SK-N-SH (cell line): ENCODE results near the gene ILK. TPM values are rescaled to one million over a fixed set of nuclear protein-coding genes. Genes with fewer than 3 reads are reported as not detected.

ENCODE experiments used
- CTCF ChIA-PET: fragments of 300-600, 350-600 bp; formaldehyde crosslinking; extraction: SDS; loops from one replicate; lab custom pipeline; 2021; lab: Yijun Ruan, JAX
- POLR2A ChIA-PET: fragments of 350-600 bp; sonication (Branson Sonifier 250); formaldehyde crosslinking; extraction: SDS; loops from one replicate; lab custom pipeline; 2020; ENCODE audit warnings: antibody characterized with exemption, inconsistent platforms; lab: Yijun Ruan, JAX
- DNase-seq: peaks from one replicate; pipeline ENCODE4 v3.0.0; 2012
- H2AFZ ChIP-seq: fragments of 200-600 bp; sonication (generic); 2 replicates; pipeline ENCODE4 v1.8.1; 2016; ENCODE audit warnings: antibody characterized with exemption, mild to moderate bottlenecking, low read depth
- H3F3A ChIP-seq: fragments of 200-600 bp; sonication (generic); replicated peaks from 2 replicates; pipeline ENCODE3; 2016; ENCODE audit warnings: antibody characterized with exemption, mild to moderate bottlenecking; ENCODE audit not compliant: insufficient read depth
- H3K27ac ChIP-seq, 2 experiments: fragments of 200-500 bp in 1 of 2; fragments of 200-600 bp in 1 of 2; sonication (Bioruptor generic) in 1 of 2; sonication (generic), shearing (Covaris generic) in 1 of 2; 2 replicates each; pipeline versions ENCODE4 v1.5.1 to v1.6.1; 2014 to 2016; ENCODE audit warnings: low read depth in 2 of 2, inconsistent platforms in 1 of 2, low read length in 1 of 2, mild to moderate bottlenecking in 1 of 2, mixed read lengths in 1 of 2
- H3K27me3 ChIP-seq: fragments of 200-600 bp; sonication (generic), shearing (Covaris generic); 2 replicates; pipeline ENCODE4 v1.6.1; 2016; ENCODE audit warnings: mixed run types; ENCODE audit not compliant: insufficient read depth
- H3K36me3 ChIP-seq, 2 experiments: fragments of 200-500 bp in 1 of 2; fragments of 200-600 bp in 1 of 2; sonication (Bioruptor generic) in 1 of 2; sonication (generic) in 1 of 2; replicated peaks in 1 of 2; 2 replicates each; pipeline versions ENCODE3 to v1.5.1; 2014 to 2016; ENCODE audit warnings: low read length in 1 of 2, mild to moderate bottlenecking in 1 of 2; ENCODE audit not compliant: insufficient read depth in 2 of 2, control insufficient read depth in 1 of 2
- H3K4me1 ChIP-seq, 2 experiments: fragments of 200-500 bp in 1 of 2; fragments of 200-600 bp in 1 of 2; sonication (Bioruptor generic) in 1 of 2; sonication (generic), shearing (Covaris generic) in 1 of 2; 2 replicates each; pipeline versions ENCODE4 v1.5.1 to v1.6.1; 2014 to 2016; ENCODE audit warnings: low read depth in 1 of 2, low read length in 1 of 2, mixed run types in 1 of 2; ENCODE audit not compliant: insufficient read depth in 2 of 2, control insufficient read depth in 1 of 2
- H3K4me2 ChIP-seq: fragments of 200-600 bp; sonication (generic), shearing (Covaris generic); 2 replicates; pipeline ENCODE4 v1.6.1; 2017; ENCODE audit warnings: mixed run types
- H3K4me3 ChIP-seq, 2 experiments: fragments of 200-500 bp in 1 of 2; fragments of 200-600 bp in 1 of 2; sonication (Bioruptor generic) in 1 of 2; sonication (generic), shearing (Covaris generic) in 1 of 2; 2 replicates each; pipeline versions ENCODE4 v1.5.1 to v1.8.1; 2014 to 2016; ENCODE audit warnings: low read depth in 2 of 2, inconsistent platforms in 1 of 2, low read length in 1 of 2, mild to moderate bottlenecking in 1 of 2, mixed read lengths in 1 of 2, moderate library complexity in 1 of 2
- H3K79me2 ChIP-seq: fragments of 200-600 bp; sonication (generic); 2 replicates; pipeline ENCODE4 v1.8.1; 2017; ENCODE audit warnings: mild to moderate bottlenecking; ENCODE audit not compliant: insufficient read depth
- H3K9ac ChIP-seq: fragments of 200-600 bp; sonication (generic); 2 replicates; pipeline ENCODE4 v1.6.1; 2017; ENCODE audit warnings: mixed run types
- H3K9me2 ChIP-seq: fragments of 200-600 bp; sonication (generic); 2 replicates; pipeline ENCODE4 v1.6.1; 2017; ENCODE audit warnings: mixed run types
- H3K9me3 ChIP-seq: fragments of 200-600 bp; sonication (generic); 2 replicates; pipeline ENCODE4 v1.6.1; 2017; ENCODE audit warnings: mixed run types, mild to moderate bottlenecking, moderate library complexity
- H4K20me1 ChIP-seq: fragments of 200-600 bp; sonication (generic); 2 replicates; pipeline ENCODE4 v1.6.1; 2017; ENCODE audit warnings: mild to moderate bottlenecking, mixed run types; ENCODE audit not compliant: insufficient read depth
- CHD2 ChIP-seq: fragments of 150-350 bp; IDR thresholded peaks from 2 replicates; pipeline ENCODE4 v1.6.1; 2018; ENCODE audit warnings: low read length; ENCODE audit not compliant: partially characterized antibody
- CTCF ChIP-seq: fragments of 200-600 bp; sonication (generic); IDR thresholded peaks from 2 replicates; pipeline ENCODE4 v1.6.1; 2017; ENCODE audit warnings: antibody characterized with exemption, mild to moderate bottlenecking, moderate library complexity
- FOSL2 ChIP-seq: IDR thresholded peaks from 2 replicates; pipeline ENCODE4 v1.4.0; 2012; ENCODE audit warnings: low read depth, mild to moderate bottlenecking, moderate library complexity, borderline replicate concordance
- FOXJ3 ChIP-seq: sonication (generic); formaldehyde crosslinking; IDR thresholded peaks from 2 replicates; pipeline ENCODE4 v1.5.1; 2020; ENCODE audit warnings: mild to moderate bottlenecking, missing genetic modification reagents
- GABPA ChIP-seq: IDR thresholded peaks from 2 replicates; pipeline ENCODE4 v1.4.0; 2012; ENCODE audit warnings: low read depth, mild to moderate bottlenecking
- GATA2 ChIP-seq: sonication (generic); formaldehyde crosslinking; IDR thresholded peaks from 2 replicates; pipeline ENCODE4 v1.5.0; 2020; ENCODE audit warnings: mild to moderate bottlenecking, missing genetic modification reagents
- IRF3 ChIP-seq: fragments of 150-350 bp; IDR thresholded peaks from 2 replicates; pipeline ENCODE4 v1.6.1; 2016; ENCODE audit warnings: mild to moderate bottlenecking, low read depth, low read length
- MAX ChIP-seq: IDR thresholded peaks from 2 replicates; pipeline ENCODE4 v1.4.0; 2012; ENCODE audit warnings: low read depth
- NRF1 ChIP-seq: IDR thresholded peaks from 2 replicates; pipeline ENCODE4 v1.6.1; 2012; ENCODE audit warnings: low read depth, mild to moderate bottlenecking, low read length
- PBX3 ChIP-seq: IDR thresholded peaks from 2 replicates; pipeline ENCODE4; 2012
- POLR2AphosphoS5 ChIP-seq: IDR thresholded peaks from 2 replicates; pipeline ENCODE4 v1.6.1; 2012; ENCODE audit warnings: low read depth, low read length
- REST ChIP-seq: IDR thresholded peaks from 2 replicates; pipeline ENCODE4 v1.6.1; 2012; ENCODE audit warnings: mild to moderate bottlenecking, low read depth, low read length, moderate library complexity
- RFX5 ChIP-seq: IDR thresholded peaks from 2 replicates; pipeline ENCODE4 v1.6.1; 2012; ENCODE audit warnings: mild to moderate bottlenecking, improper control_type of control experiment, low read length
- TCF12 ChIP-seq: IDR thresholded peaks from 2 replicates; pipeline ENCODE4 v1.4.0; 2012
- TEAD4 ChIP-seq: IDR thresholded peaks from 2 replicates; pipeline ENCODE4 v1.4.0; 2012; ENCODE audit warnings: mild to moderate bottlenecking, borderline replicate concordance; ENCODE audit not compliant: insufficient read depth
- USF1 ChIP-seq: IDR thresholded peaks from 2 replicates; pipeline ENCODE4 v1.4.0; 2012; ENCODE audit warnings: low read depth, borderline replicate concordance
- USF2 ChIP-seq: fragments of 150-350 bp; IDR thresholded peaks from 2 replicates; pipeline ENCODE4 v1.6.1; 2017; ENCODE audit warnings: antibody characterized with exemption, low read length, low read depth, borderline replicate concordance
- WGBS: methylation state at CpG from one replicate; pipeline ENCODE4 v1.1.6; 2017; ENCODE audit warnings: low lambda C conversion rate; 5-methylcytosine and 5-hydroxymethylcytosine counted together
- polyA plus RNA-seq, 3 experiments: library from polyadenylated mRNA; depleted of rRNA; stranded (reverse); fragments of >200 nt; gene quantifications; 2 replicates each; pipeline ENCODE4 v1.2.3, GENCODE V29; 2012

ILK gene
- polyA plus RNA-seq, 1 of the 3 experiments (the other 2 are of a cell fraction), result 241 TPM

GRCh38 chr11:6578134-6578533 is 25.4 kb upstream of the ILK start:
- peaks cover 7% of the 10 kb centered on the region; the same call in 1 of the 2 replicates for H3K79me2 ChIP-seq
- peaks cover 17 to 22% of the 10 kb centered on the region in 2 experiments for H3K4me1 ChIP-seq
- peak overlapping the region; percentile 61; the same call in 1 of the 2 replicates for H3K4me2 ChIP-seq
- H3K4me3 ChIP-seq, result no peak overlapping the region
- H3K9me3 ChIP-seq, result peaks cover 10% of the 10 kb centered on the region; the same call in 1 of the 2 replicates
- H3K9ac ChIP-seq, result no peak overlapping the region
- ChIA-PET CTCF (interaction anchor here (1.1 to 2.2 kb wide), 2 partner anchors 15 to 105 kb away, joined by 3 to 6 read pairs; partner anchors contain the start of gene MRPL17), POLR2A (no interaction called here)
- H4K20me1 ChIP-seq, result no peaks in the 10 kb centered on the region; the same call in 1 of the 2 replicates
- 89% methylated on average over 1 of the region's 1 CpG for WGBS
- no peaks in the 10 kb centered on the region for H3K27me3 ChIP-seq
- H3K36me3 ChIP-seq, result peaks cover 0 to 4% of the 10 kb centered on the region in 2 experiments
- H3K9me2 ChIP-seq, result peaks cover 2% of the 10 kb centered on the region; the same call in 1 of the 2 replicates
- no peak overlapping the region for H2AFZ ChIP-seq
- DNase-seq, result no peak
- H3K27ac ChIP-seq, result peak overlapping the region in 1 of 2 experiments; percentile 90; a peak in 1 of 4 replicates
- H3F3A ChIP-seq, result peaks cover 28% of the 10 kb centered on the region
- TF ChIP-seq TEAD4, result no peak
- TF ChIP-seq GABPA, result no peak
- TF ChIP-seq RFX5, result no peak
- TF ChIP-seq REST, result no peak
- TF ChIP-seq, all 33 proteins: peak for 0

- no peak overlapping the region for H3K4me3 ChIP-seq
- H3K9me3 ChIP-seq, result peaks cover 24% of the 10 kb centered on the region; the same call in 1 of the 2 replicates
- no peak overlapping the region for H2AFZ ChIP-seq
- DNase-seq, result no peak
- peaks cover 7% of the 10 kb centered on the region; the same call in 1 of the 2 replicates for H3K79me2 ChIP-seq
- peaks cover 2% of the 10 kb centered on the region; the same call in 1 of the 2 replicates for H3K9me2 ChIP-seq
- H3K4me2 ChIP-seq, result no peak overlapping the region
- POLR2A ChIA-PET, result no interaction called here
- peaks cover 28% of the 10 kb centered on the region for H3F3A ChIP-seq
- WGBS, result 81% methylated on average over 2 of the region's 2 CpGs
- H3K4me1 ChIP-seq, result peaks cover 17 to 22% of the 10 kb centered on the region in 2 experiments
- peaks cover 0 to 10% of the 10 kb centered on the region in 2 experiments for H3K36me3 ChIP-seq
- no peak overlapping the region for H3K27ac ChIP-seq
- H4K20me1 ChIP-seq, result no peaks in the 10 kb centered on the region; the same call in 1 of the 2 replicates
- H3K9ac ChIP-seq, result no peak overlapping the region
- H3K27me3 ChIP-seq, result no peaks in the 10 kb centered on the region
- CTCF ChIA-PET, result interaction anchor here (0.7 to 2.1 kb wide), 6 partner anchors 11 to 200 kb away, joined by 3 to 9 read pairs (median 3); no protein-coding TSS in a partner anchor
- TF ChIP-seq IRF3, result no peak
- no peak for TF ChIP-seq RFX5
- no peak for TF ChIP-seq PBX3
- no peak for TF ChIP-seq CTCF
- no peak for TF ChIP-seq CHD2
- TF ChIP-seq GATA2 (CRISPR knock-in tag), result no peak
- TF ChIP-seq TCF12, result no peak
- no peak for TF ChIP-seq POLR2AphosphoS5
- TF ChIP-seq USF2, result no peak
- no peak for TF ChIP-seq FOSL2
- no peak for TF ChIP-seq MAX
- TF ChIP-seq FOXJ3 (CRISPR knock-in tag), result no peak
- TF ChIP-seq USF1, result no peak
- TF ChIP-seq NRF1, result no peak
Measured at GRCh38 chr11:6579681-6580080, 23.9 kb upstream of the ILK start.
